Measurements from ENCODE around the gene ADCYAP1R1.
A peak's percentile ranks its signal among the peaks of the same experiment; 100 is the strongest.

The ADCYAP1R1 gene

DNA sequence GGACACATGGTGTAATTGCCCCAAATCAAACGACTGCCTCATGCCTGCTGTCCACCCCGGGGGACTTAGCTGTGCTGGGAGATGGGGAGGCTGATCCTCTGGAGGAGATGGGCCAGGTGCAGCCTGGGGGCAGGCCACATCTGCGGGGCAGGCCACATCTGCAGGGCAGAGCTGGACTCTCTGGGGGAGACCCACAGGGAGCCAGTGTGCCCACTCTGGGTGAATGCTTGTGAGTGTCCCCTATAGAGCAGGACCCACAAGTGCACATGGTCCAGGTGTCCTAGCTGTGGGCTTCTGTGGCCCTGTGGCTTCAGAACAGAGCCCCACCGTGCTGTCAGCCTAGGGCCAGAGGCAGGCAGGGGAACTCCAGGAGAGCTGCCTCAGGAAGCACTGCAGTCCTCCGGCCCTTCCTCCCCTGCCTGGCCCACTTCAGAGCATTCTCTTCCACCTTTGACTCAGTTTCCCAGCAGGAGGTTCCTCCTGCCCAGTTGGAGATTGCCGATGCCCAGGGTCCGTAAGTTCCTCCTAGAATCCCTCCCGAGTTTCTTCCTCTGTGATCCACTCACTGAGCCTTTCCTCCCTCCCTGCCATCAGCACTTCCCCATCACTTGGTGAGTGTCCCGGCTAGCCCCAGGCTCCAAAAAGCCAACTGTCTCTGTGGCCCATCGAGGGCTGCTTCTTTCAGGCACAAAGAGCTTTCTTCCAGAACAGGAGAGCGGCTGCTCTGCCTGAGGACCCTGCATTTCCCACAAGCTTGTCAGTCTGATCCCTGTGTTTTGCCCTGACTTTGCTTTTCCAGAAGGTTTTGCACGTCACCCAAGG is 50.3 kb downstream of the ADCYAP1R1 start:
- H3K27ac Mint-ChIP-seq (ENCODE audit: low read depth) = no peak overlapping the region
- no peaks in the 10 kb centered on the region for H3K9me3 Mint-ChIP-seq
- no peak for DNase-seq (ENCODE audit: low spot score in 2 of 2)
- H3K4me3 Mint-ChIP-seq = no peak overlapping the region
- H3K4me1 Mint-ChIP-seq = no peaks in the 10 kb centered on the region
- ATAC-seq (replicated peaks; ENCODE audit: extremely low read depth, poor library complexity, severe bottlenecking) = no peak
- H3K27me3 Mint-ChIP-seq = peaks cover 34% of the 10 kb centered on the region
- H3K36me3 Mint-ChIP-seq (ENCODE audit: insufficient read depth) = no peaks in the 10 kb centered on the region

DNA sequence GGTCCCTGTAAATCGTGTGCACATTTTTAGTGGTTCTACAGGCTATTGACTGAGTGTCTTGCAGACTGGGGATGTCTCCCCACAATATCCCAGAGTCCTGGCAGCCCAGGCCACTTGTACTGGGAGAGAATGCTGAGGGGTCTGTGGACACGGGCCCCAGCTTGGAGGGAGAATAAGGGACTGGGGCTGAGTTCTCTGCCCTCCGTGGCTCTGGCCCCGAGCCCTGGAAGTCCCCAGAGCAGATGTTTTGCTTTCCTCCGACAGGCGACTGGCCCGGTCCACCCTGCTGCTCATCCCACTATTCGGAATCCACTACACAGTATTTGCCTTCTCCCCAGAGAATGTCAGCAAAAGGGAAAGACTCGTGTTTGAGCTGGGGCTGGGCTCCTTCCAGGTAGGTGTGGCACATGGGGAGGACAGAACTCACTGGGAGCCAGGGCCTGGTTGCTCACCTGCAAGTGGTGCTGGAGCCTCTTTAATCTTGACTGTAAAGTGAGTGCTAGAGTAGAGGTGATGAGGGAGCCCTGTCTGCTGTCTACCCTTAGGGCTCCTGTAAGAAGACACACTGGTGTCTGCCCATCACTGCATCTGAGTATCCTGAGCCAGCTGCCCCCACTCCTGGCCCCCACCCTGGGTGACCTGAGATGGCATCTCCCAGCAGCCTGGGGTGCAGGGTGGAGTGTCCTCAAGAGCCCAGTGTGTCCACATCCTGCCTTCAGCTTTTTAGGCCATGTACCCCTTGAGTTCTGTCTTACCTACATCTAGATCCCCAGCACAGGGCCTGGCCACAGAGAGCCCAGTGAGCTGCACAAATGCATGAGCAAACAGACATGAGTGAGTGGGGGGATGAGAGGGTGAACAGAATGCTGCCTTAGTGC is 51.1 kb downstream of the ADCYAP1R1 start:
- DNase-seq (ENCODE audit: low spot score in 2 of 2) = no peak

DNA sequence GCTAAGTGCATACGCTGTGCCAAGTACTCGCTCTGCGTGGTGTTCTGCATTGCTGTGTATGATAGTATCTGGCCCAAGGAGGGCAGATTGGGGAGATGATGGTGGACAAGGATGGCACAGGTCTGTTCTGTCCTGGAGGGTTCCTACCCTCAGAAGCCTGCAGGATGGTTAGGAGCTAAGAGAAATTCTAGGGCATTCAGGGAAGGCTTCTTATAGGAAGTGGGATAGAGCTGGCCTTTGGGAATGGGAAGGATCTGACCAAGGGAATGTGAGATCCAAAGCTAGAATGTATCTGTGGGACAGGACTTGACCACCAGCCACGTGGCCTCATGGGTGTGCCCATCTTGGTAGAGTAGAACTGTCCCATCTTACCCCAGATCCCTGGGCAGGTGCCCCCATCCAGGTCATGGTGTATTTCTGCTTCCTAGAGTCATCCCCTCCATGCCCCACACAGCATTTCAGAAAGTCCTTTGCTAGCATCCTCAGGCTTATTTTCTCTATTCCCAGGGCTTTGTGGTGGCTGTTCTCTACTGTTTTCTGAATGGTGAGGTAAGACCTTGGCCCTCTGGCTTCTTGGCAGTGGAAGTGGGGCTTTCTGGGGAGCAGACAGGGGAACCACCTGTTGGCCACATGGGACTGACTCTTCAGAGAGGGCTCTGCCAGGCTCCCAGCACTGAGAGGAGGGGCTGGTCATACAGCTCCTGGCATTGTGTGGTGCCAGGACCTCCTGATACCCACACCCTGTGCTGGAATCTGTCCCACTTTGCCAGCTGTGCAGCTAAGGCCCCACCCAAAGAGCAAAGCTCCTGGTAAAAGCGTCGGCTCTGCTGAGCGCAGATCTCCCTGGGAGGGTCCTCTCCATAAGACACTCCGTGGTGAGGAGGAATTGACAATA is 52.5 kb downstream of the ADCYAP1R1 start:
- Mint-ChIP-seq H3K4me3 (no peak overlapping the region), H3K4me1 (no peaks in the 10 kb centered on the region), H3K27me3 (peaks cover 38% of the 10 kb centered on the region), H3K36me3 (ENCODE audit: insufficient read depth) (no peaks in the 10 kb centered on the region), H3K9me3 (no peaks in the 10 kb centered on the region), H3K27ac (ENCODE audit: low read depth) (no peak overlapping the region)
- ATAC-seq (replicated peaks; ENCODE audit: extremely low read depth, poor library complexity, severe bottlenecking) (no peak), DNase-seq (ENCODE audit: low spot score in 2 of 2) (no peak)

More for the DNA sequence above, 51.1 kb downstream of the ADCYAP1R1 start:
- H3K9me3 Mint-ChIP-seq = no peaks in the 10 kb centered on the region
- no peak overlapping the region for H3K4me3 Mint-ChIP-seq
- peaks cover 38% of the 10 kb centered on the region for H3K27me3 Mint-ChIP-seq
- no peak overlapping the region for H3K27ac Mint-ChIP-seq (ENCODE audit: low read depth)
- H3K4me1 Mint-ChIP-seq = no peaks in the 10 kb centered on the region
- ATAC-seq (replicated peaks; ENCODE audit: extremely low read depth, poor library complexity, severe bottlenecking) = no peak
- no peaks in the 10 kb centered on the region for H3K36me3 Mint-ChIP-seq (ENCODE audit: insufficient read depth)

DNA sequence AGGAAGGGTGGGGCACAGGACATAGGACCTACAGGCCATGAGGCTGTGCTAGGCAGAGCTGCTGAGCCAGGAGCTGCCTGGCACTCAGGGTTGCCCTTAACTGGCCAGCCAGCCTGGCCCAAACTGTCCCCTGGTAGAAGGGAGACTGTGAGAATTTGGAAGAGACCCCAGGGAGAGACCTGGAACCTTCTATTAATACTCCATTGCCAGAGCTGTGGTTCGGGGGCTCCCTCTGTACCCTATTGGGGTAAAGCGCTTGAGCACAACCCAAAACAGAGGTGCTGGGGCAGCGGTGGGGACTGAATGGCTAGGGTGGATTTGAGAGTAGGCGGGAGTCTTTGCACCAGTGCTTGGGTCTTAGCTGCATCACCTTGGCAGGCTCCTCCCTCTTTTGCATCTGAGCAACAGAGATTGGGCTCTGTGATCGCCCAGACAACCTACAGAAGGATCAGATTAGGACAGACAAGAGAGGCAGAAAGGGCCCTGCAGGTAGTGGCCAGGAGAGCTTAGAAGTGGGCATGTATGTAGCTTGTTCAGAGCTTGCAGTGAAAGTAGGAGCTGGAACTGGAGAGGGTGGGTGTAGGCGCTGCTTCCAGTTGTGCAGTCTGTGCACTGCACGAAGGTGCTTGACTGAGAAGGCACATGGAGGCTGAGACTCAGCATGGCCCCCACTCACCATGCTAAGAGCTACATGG is 53.3 kb downstream of the ADCYAP1R1 start:
- Mint-ChIP-seq H3K4me3 (no peak overlapping the region), H3K4me1 (no peaks in the 10 kb centered on the region), H3K9me3 (no peaks in the 10 kb centered on the region), H3K36me3 (ENCODE audit: insufficient read depth) (no peaks in the 10 kb centered on the region), H3K27me3 (peaks cover 38% of the 10 kb centered on the region), H3K27ac (ENCODE audit: low read depth) (no peak overlapping the region)
- DNase-seq (ENCODE audit: low spot score in 2 of 2) (no peak), ATAC-seq (replicated peaks; ENCODE audit: extremely low read depth, poor library complexity, severe bottlenecking) (no peak)

- Mint-ChIP-seq H3K9me3 (no peaks in the 10 kb centered on the region), H3K4me1 (no peaks in the 10 kb centered on the region), H3K27me3 (peaks cover 38% of the 10 kb centered on the region), H3K36me3 (ENCODE audit: insufficient read depth) (no peaks in the 10 kb centered on the region), H3K4me3 (no peak overlapping the region), H3K27ac (ENCODE audit: low read depth) (no peak overlapping the region)
- peak in 1 of 2 donors; percentile 5 for DNase-seq (ENCODE audit: low spot score in 2 of 2)
- no peak for ATAC-seq (replicated peaks; ENCODE audit: extremely low read depth, poor library complexity, severe bottlenecking)
Measured at GRCh38 chr7:31106303-31107105, 54.4 kb downstream of the ADCYAP1R1 start.

DNA sequence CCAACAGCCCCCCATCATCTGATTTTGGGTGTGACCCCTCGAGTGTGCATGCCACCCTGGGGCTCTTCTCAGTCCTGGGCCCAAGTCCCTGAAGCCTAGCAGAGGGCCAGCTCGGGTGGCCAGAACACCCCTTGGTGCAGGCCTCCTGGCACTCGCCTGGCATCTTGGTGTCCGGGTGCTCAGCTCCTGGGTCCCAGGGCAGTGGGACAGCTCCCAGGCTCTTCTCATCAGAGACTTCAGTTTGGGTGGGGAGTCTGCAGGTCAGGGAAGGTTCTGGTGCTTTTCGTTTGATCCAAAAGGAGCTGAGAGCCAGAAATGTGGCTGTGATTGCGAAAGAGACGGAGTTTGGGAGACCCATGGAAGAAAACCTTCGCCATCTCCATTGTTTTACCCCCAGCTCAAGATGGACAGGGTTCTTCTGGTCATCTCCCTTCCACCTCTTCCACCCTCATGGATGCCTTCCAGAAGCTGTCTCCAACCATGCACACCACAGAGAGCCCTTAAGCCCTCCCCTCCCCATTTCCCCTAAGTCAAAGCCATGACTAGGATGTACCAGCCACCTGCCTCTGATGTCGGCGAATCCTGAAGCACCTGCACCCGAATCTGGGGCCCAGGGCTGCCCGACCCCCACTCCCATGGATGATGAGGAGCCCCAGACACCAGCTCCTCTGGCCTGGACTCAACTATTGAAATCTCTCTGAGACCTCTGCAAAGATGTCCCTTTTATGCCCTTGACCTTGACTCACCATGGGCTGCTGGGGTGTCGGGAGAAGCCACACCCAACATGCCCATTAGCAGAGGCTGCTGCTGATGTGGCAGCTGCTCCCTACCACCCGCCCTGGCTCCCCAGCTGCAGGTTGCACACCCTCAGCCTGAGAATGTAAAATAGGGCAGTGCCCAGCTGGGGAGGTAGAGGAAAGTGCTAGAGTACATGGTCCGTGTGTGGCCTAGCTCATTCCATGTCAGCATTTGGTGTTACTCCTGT is 55.3 kb downstream of the ADCYAP1R1 start:
- Mint-ChIP-seq H3K27me3 (peaks cover 32% of the 10 kb centered on the region), H3K27ac (ENCODE audit: low read depth) (no peak overlapping the region), H3K4me3 (no peak overlapping the region), H3K9me3 (no peaks in the 10 kb centered on the region), H3K4me1 (no peaks in the 10 kb centered on the region), H3K36me3 (ENCODE audit: insufficient read depth) (no peaks in the 10 kb centered on the region)
- ATAC-seq (replicated peaks; ENCODE audit: extremely low read depth, poor library complexity, severe bottlenecking) (no peak), DNase-seq (ENCODE audit: low spot score in 2 of 2) (no peak)

GRCh38 chr7:31108097-31108657 is 56.1 kb downstream of the ADCYAP1R1 start:
- Mint-ChIP-seq H3K27me3 (peaks cover 32% of the 10 kb centered on the region), H3K4me1 (no peaks in the 10 kb centered on the region), H3K36me3 (ENCODE audit: insufficient read depth) (no peaks in the 10 kb centered on the region), H3K27ac (ENCODE audit: low read depth) (no peak overlapping the region), H3K9me3 (no peaks in the 10 kb centered on the region), H3K4me3 (no peak overlapping the region)
- no peak for DNase-seq (ENCODE audit: low spot score in 2 of 2)
- ATAC-seq (replicated peaks; ENCODE audit: extremely low read depth, poor library complexity, severe bottlenecking) = no peak

GRCh38 chr7:31109751-31110150 is 57.6 kb downstream of the ADCYAP1R1 start:
- H3K36me3 Mint-ChIP-seq (ENCODE audit: insufficient read depth) = no peaks in the 10 kb centered on the region
- ATAC-seq (replicated peaks; ENCODE audit: extremely low read depth, poor library complexity, severe bottlenecking) (no peak), DNase-seq (ENCODE audit: low spot score in 2 of 2) (no peak)
- peaks cover 37% of the 10 kb centered on the region for H3K27me3 Mint-ChIP-seq
- H3K9me3 Mint-ChIP-seq = no peaks in the 10 kb centered on the region
- H3K4me1 Mint-ChIP-seq = no peaks in the 10 kb centered on the region
- H3K27ac Mint-ChIP-seq (ENCODE audit: low read depth) = no peak overlapping the region
- H3K4me3 Mint-ChIP-seq = no peak overlapping the region

DNA sequence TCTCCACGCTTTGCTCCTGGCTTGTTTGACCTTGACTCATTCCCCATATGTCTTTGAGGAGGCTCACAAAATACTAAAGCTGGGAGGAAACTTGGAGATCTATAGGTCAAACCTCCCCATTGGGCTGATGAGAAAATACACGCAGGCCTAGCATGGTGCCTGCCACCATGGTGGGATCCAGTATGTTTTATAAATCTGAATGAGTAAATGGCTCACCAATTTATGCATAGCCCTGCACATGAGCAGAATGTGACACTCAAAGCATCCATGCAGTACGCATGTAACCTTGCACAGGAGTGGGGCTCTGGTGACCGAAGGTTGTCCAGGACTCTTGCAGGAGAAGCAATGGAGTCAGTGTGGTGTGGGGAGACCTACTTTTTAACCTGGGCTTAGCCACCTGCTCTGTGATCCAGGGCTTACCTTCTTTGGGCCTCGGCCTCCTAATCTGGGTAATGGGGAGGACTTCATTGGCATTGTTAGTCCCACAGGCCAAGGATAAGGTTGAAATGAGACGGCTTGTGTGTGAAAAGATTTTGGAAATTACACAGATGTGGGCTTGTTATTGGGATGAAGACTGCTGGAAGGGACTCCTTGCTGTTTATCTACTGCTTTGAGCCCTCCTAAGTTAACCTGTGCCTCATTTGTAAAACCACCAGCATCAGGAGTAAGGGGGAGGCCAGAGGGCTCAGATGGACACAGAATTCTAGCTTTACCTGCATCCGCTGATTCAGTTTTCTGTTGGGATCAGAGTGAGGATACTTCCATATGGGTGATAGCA is 58.4 kb downstream of the ADCYAP1R1 start:
- Mint-ChIP-seq H3K27ac (ENCODE audit: low read depth) (no peak overlapping the region), H3K36me3 (ENCODE audit: insufficient read depth) (no peaks in the 10 kb centered on the region), H3K4me3 (no peak overlapping the region), H3K27me3 (peaks cover 30% of the 10 kb centered on the region), H3K9me3 (no peaks in the 10 kb centered on the region), H3K4me1 (no peaks in the 10 kb centered on the region)
- ATAC-seq (replicated peaks; ENCODE audit: extremely low read depth, poor library complexity, severe bottlenecking) (no peak), DNase-seq (ENCODE audit: low spot score in 2 of 2) (no peak)

GRCh38 chr7:31111109-31111451 is 59.0 kb downstream of the ADCYAP1R1 start:
- Mint-ChIP-seq H3K9me3 (no peaks in the 10 kb centered on the region), H3K27me3 (peaks cover 33% of the 10 kb centered on the region), H3K27ac (ENCODE audit: low read depth) (no peak overlapping the region), H3K4me3 (no peak overlapping the region), H3K36me3 (ENCODE audit: insufficient read depth) (no peaks in the 10 kb centered on the region), H3K4me1 (no peaks in the 10 kb centered on the region)
- ATAC-seq (replicated peaks; ENCODE audit: extremely low read depth, poor library complexity, severe bottlenecking) = no peak
- DNase-seq (ENCODE audit: low spot score in 2 of 2) = no peak
